DOHH2 (cell line): ENCODE results near the gene MUC2.

Experiments used
- EZH2phosphoT487 ChIP-seq: fragments of 200-600 bp; sonication (generic); IDR thresholded peaks from 2 replicates; pipeline ENCODE4 v1.6.1; 2017; ENCODE audit warnings: borderline replicate concordance, mild to moderate bottlenecking, antibody characterized with exemption, low read length, moderate library complexity, mixed read lengths
- TF ChIP-seq, protein P1 (sequence below): fragments of 200-600 bp; sonication (generic); IDR thresholded peaks from one replicate; pipeline ENCODE4 v1.5.1; 2014; ENCODE audit warnings: antibody characterized with exemption, mild to moderate bottlenecking, low read depth, low read length; ENCODE audit not compliant: poor library complexity, severe bottlenecking

DNA sequence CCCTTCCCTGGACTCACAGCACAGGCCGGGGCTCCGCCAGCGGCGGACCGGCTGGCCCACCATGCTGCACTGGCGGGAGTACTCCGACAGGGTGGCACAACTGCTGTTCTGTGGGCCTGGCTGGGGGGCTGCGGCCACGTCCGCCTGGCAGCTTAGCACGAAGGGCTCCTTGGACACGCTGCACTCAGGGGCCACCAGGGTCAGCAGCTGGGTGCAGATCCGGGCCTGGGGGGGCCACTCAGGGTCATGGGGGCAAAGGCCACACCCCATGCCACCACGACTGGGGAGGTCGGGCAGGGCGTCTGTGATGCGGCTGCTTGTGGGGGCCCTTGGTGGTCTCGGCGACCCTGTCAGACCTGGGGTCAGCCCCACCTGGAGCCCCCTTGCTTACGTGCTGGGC lies 44.1 kb upstream of the MUC2 start:
- TF ChIP-seq, protein P1, sequence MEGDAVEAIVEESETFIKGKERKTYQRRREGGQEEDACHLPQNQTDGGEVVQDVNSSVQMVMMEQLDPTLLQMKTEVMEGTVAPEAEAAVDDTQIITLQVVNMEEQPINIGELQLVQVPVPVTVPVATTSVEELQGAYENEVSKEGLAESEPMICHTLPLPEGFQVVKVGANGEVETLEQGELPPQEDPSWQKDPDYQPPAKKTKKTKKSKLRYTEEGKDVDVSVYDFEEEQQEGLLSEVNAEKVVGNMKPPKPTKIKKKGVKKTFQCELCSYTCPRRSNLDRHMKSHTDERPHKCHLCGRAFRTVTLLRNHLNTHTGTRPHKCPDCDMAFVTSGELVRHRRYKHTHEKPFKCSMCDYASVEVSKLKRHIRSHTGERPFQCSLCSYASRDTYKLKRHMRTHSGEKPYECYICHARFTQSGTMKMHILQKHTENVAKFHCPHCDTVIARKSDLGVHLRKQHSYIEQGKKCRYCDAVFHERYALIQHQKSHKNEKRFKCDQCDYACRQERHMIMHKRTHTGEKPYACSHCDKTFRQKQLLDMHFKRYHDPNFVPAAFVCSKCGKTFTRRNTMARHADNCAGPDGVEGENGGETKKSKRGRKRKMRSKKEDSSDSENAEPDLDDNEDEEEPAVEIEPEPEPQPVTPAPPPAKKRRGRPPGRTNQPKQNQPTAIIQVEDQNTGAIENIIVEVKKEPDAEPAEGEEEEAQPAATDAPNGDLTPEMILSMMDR = no peak
- TF ChIP-seq EZH2phosphoT487 = no peak
